Measurements from ENCODE around the gene TMSB10.

DNA sequence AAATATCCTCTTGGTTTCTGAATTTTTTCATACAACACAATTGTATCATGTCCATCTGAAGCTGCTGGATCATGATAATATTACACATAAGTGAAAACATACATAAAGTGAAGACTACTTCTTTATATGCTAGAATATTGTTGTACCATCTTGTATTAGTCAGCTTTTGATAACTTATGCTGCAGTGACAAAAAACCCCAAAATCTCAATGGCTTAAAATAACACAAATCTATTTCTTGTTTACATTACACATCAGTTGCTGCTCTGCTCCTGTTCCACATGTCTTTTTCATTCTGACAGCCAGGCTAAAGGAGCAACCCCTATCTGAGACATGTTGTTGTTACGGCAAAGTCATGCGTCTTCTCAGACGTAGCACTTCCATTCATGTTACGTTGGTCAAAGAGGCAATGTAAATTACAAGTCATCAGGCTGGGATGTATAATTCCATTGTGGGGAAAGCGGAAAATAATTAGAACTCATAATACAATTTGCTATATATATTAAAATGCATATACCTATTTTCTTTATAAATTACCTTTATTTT, 5.8 kb downstream of the TMSB10 start:
- TF ChIP-seq, protein P1, sequence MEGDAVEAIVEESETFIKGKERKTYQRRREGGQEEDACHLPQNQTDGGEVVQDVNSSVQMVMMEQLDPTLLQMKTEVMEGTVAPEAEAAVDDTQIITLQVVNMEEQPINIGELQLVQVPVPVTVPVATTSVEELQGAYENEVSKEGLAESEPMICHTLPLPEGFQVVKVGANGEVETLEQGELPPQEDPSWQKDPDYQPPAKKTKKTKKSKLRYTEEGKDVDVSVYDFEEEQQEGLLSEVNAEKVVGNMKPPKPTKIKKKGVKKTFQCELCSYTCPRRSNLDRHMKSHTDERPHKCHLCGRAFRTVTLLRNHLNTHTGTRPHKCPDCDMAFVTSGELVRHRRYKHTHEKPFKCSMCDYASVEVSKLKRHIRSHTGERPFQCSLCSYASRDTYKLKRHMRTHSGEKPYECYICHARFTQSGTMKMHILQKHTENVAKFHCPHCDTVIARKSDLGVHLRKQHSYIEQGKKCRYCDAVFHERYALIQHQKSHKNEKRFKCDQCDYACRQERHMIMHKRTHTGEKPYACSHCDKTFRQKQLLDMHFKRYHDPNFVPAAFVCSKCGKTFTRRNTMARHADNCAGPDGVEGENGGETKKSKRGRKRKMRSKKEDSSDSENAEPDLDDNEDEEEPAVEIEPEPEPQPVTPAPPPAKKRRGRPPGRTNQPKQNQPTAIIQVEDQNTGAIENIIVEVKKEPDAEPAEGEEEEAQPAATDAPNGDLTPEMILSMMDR (IDR thresholded peaks at IDR 0.05; ENCODE audit: low read depth, low read length): no peak
- TF ChIP-seq MYC (IDR thresholded peaks at IDR 0.05; ENCODE audit: low read depth, low read length) (no peak), POLR2A (IDR thresholded peaks at IDR 0.05; ENCODE audit: extremely low read depth, insufficient read length) (no peak)

Data from NB4 (cell line).